Measurements from ENCODE around the gene ZNF543. TPM values are rescaled to one million over a fixed set of nuclear protein-coding genes. Genes with fewer than 3 reads are reported as not detected.

ZNF543 gene
- polyA plus RNA-seq, 1 of the 3 experiments (the other 2 are of a cell fraction): 1.2 TPM

DNA sequence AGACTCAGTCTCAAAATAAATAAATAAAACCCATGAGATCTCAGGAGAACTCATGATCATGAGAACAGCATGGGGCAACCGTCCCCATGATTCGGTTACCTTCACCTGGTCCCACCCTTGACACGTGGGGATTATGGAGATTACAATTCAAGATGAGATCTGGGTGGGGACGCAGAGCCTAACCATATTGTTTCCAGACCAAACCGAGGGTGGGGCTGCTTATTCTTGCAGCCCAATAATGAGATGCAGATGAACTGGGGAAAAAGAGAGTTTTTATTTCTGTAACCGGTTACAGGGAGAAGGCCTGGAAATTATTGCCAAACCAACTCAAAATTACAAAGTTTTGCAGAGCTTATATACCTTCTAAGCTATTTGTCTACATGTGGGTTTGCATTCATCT, 55.9 kb downstream of the ZNF543 start:
- Histone ChIP-seq H3K4me1 (ENCODE audit: control insufficient read depth in 1 of 2, insufficient read depth in 2 of 2, low read depth in 1 of 2, low read length in 1 of 2) (no peaks in the 10 kb centered on the region), H3F3A (replicated peaks; ENCODE audit: insufficient read depth) (no peaks in the 10 kb centered on the region), H3K27me3 (ENCODE audit: insufficient read depth) (no peaks in the 10 kb centered on the region), H3K36me3 (replicated peaks in 1 of 2; ENCODE audit: control insufficient read depth in 1 of 2, insufficient read depth in 2 of 2, low read length in 1 of 2) (peaks cover 33 to 34% of the 10 kb centered on the region in 2 experiments), H3K9ac (no peak overlapping the region), H3K27ac (ENCODE audit: low read depth in 2 of 2, low read length in 1 of 2) (no peak overlapping the region), H3K79me2 (ENCODE audit: insufficient read depth) (no peaks in the 10 kb centered on the region), H2AFZ (ENCODE audit: low read depth) (no peak overlapping the region), H4K20me1 (ENCODE audit: insufficient read depth) (no peaks in the 10 kb centered on the region), H3K4me2 (no peak overlapping the region), H3K9me2 (no peaks in the 10 kb centered on the region), H3K4me3 (ENCODE audit: low read depth in 2 of 2, low read length in 1 of 2) (no peak overlapping the region), H3K9me3 (no peaks in the 10 kb centered on the region; the same call in 1 of the 2 replicates)
- CTCF ChIA-PET: no interaction called here
- TF ChIP-seq, protein P1, sequence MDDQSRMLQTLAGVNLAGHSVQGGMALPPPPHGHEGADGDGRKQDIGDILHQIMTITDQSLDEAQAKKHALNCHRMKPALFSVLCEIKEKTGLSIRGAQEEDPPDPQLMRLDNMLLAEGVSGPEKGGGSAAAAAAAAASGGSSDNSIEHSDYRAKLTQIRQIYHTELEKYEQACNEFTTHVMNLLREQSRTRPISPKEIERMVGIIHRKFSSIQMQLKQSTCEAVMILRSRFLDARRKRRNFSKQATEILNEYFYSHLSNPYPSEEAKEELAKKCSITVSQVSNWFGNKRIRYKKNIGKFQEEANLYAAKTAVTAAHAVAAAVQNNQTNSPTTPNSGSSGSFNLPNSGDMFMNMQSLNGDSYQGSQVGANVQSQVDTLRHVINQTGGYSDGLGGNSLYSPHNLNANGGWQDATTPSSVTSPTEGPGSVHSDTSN (IDR thresholded peaks at IDR 0.05): no peak
- TF ChIP-seq, protein P2, sequence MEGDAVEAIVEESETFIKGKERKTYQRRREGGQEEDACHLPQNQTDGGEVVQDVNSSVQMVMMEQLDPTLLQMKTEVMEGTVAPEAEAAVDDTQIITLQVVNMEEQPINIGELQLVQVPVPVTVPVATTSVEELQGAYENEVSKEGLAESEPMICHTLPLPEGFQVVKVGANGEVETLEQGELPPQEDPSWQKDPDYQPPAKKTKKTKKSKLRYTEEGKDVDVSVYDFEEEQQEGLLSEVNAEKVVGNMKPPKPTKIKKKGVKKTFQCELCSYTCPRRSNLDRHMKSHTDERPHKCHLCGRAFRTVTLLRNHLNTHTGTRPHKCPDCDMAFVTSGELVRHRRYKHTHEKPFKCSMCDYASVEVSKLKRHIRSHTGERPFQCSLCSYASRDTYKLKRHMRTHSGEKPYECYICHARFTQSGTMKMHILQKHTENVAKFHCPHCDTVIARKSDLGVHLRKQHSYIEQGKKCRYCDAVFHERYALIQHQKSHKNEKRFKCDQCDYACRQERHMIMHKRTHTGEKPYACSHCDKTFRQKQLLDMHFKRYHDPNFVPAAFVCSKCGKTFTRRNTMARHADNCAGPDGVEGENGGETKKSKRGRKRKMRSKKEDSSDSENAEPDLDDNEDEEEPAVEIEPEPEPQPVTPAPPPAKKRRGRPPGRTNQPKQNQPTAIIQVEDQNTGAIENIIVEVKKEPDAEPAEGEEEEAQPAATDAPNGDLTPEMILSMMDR (IDR thresholded peaks at IDR 0.05): no peak
- no peak for DNase-seq
- WGBS (ENCODE audit: low lambda C conversion rate): 96% methylated on average over 6 of the region's 6 CpGs
- POLR2A ChIA-PET: no interaction called here

DNA sequence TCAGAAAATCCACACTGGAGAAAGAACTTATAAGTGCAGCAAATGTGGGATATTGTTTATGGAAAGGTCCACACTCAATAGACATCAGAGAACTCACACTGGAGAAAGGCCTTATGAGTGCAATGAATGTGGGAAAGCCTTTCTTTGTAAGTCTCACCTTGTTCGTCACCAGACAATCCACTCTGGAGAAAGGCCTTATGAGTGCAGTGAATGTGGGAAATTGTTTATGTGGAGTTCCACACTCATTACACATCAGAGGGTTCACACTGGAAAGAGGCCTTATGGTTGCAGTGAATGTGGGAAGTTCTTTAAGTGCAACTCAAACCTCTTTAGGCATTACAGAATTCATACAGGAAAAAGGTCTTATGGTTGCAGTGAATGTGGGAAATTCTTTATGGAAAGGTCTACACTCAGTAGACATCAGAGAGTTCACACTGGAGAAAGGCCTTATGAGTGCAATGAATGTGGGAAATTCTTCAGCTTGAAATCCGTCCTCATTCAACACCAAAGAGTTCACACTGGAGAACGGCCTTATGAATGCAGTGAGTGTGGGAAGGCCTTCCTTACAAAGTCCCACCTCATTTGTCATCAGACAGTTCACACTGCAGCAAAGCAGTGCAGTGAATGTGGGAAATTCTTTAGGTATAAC, 57.4 kb downstream of the ZNF543 start:
- ChIA-PET POLR2A (no interaction called here), CTCF (no interaction called here)
- Histone ChIP-seq H3K4me3 (ENCODE audit: low read depth in 2 of 2, low read length in 1 of 2) (no peak overlapping the region), H3K79me2 (ENCODE audit: insufficient read depth) (no peaks in the 10 kb centered on the region), H3K36me3 (replicated peaks in 1 of 2; ENCODE audit: control insufficient read depth in 1 of 2, insufficient read depth in 2 of 2, low read length in 1 of 2) (peaks cover 23 to 28% of the 10 kb centered on the region in 2 experiments), H3K4me1 (ENCODE audit: control insufficient read depth in 1 of 2, insufficient read depth in 2 of 2, low read depth in 1 of 2, low read length in 1 of 2) (no peaks in the 10 kb centered on the region), H3K4me2 (no peak overlapping the region), H3K27me3 (ENCODE audit: insufficient read depth) (no peaks in the 10 kb centered on the region), H2AFZ (ENCODE audit: low read depth) (no peak overlapping the region), H3K27ac (ENCODE audit: low read depth in 2 of 2, low read length in 1 of 2) (no peak overlapping the region), H3K9me3 (no peaks in the 10 kb centered on the region; the same call in 1 of the 2 replicates), H3F3A (replicated peaks; ENCODE audit: insufficient read depth) (no peaks in the 10 kb centered on the region), H4K20me1 (ENCODE audit: insufficient read depth) (no peaks in the 10 kb centered on the region), H3K9ac (no peak overlapping the region), H3K9me2 (no peaks in the 10 kb centered on the region)
- TF ChIP-seq RXRA (IDR thresholded peaks at IDR 0.05; ENCODE audit: borderline replicate concordance, low read depth): no peak
- TF ChIP-seq RAD21 (IDR thresholded peaks at IDR 0.05; ENCODE audit: low read length): no peak
- TF ChIP-seq, protein P2 (IDR thresholded peaks at IDR 0.05): no peak
- TF ChIP-seq, protein P3, sequence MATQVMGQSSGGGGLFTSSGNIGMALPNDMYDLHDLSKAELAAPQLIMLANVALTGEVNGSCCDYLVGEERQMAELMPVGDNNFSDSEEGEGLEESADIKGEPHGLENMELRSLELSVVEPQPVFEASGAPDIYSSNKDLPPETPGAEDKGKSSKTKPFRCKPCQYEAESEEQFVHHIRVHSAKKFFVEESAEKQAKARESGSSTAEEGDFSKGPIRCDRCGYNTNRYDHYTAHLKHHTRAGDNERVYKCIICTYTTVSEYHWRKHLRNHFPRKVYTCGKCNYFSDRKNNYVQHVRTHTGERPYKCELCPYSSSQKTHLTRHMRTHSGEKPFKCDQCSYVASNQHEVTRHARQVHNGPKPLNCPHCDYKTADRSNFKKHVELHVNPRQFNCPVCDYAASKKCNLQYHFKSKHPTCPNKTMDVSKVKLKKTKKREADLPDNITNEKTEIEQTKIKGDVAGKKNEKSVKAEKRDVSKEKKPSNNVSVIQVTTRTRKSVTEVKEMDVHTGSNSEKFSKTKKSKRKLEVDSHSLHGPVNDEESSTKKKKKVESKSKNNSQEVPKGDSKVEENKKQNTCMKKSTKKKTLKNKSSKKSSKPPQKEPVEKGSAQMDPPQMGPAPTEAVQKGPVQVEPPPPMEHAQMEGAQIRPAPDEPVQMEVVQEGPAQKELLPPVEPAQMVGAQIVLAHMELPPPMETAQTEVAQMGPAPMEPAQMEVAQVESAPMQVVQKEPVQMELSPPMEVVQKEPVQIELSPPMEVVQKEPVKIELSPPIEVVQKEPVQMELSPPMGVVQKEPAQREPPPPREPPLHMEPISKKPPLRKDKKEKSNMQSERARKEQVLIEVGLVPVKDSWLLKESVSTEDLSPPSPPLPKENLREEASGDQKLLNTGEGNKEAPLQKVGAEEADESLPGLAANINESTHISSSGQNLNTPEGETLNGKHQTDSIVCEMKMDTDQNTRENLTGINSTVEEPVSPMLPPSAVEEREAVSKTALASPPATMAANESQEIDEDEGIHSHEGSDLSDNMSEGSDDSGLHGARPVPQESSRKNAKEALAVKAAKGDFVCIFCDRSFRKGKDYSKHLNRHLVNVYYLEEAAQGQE (IDR thresholded peaks at IDR 0.05; ENCODE audit: low read depth, low read length): no peak
- no peak for TF ChIP-seq YY1 (IDR thresholded peaks at IDR 0.05; ENCODE audit: low read depth)
- TF ChIP-seq TAF1 (IDR thresholded peaks at IDR 0.05; ENCODE audit: borderline replicate concordance, low read depth, low read length): no peak
- no peak for TF ChIP-seq NRF1 (IDR thresholded peaks at IDR 0.05; ENCODE audit: low read depth, low read length)
- no peak for TF ChIP-seq JUND (IDR thresholded peaks at IDR 0.05)
- no peak for TF ChIP-seq MEF2A (IDR thresholded peaks at IDR 0.05; ENCODE audit: borderline replicate concordance, low read depth)
- no peak for TF ChIP-seq SMC3 (IDR thresholded peaks at IDR 0.05; ENCODE audit: low read depth, low read length)
- no peak for TF ChIP-seq RFX5 (IDR thresholded peaks at IDR 0.05; ENCODE audit: low read length)
- TF ChIP-seq TEAD4 (IDR thresholded peaks at IDR 0.05; ENCODE audit: borderline replicate concordance, insufficient read depth): no peak
- no peak for TF ChIP-seq MXI1 (IDR thresholded peaks at IDR 0.05; ENCODE audit: low read depth, low read length)
- TF ChIP-seq, protein P4, sequence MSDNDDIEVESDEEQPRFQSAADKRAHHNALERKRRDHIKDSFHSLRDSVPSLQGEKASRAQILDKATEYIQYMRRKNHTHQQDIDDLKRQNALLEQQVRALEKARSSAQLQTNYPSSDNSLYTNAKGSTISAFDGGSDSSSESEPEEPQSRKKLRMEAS (IDR thresholded peaks at IDR 0.05; ENCODE audit: low read depth): no peak
- WGBS (ENCODE audit: low lambda C conversion rate): 79% methylated on average over 3 of the region's 3 CpGs
- DNase-seq: no peak

Measured in SK-N-SH (cell line).